Spleen (tissue), 7 donors: ENCODE results near the gene SNX9.

ENCODE experiments used
- POLR2A ChIP-seq, 3 donors: fragments of 450-650 bp; IDR thresholded peaks; one replicate each; pipeline ENCODE4 v1.5.1; 2017; ENCODE audit warnings: antibody characterized with exemption in 3 of 3, mild to moderate bottlenecking in 1 of 3
- TF ChIP-seq, protein P1 (sequence below), 11 experiments: fragments of 200-600 bp in 7 of 11; fragments of 450-650 bp in 4 of 11; sonication (generic) in 4 of 11; IDR thresholded peaks in 8 of 11; conservative IDR thresholded peaks in 3 of 11; 1 replicate in 7 of 11; 2 replicates in 4 of 11; pipeline versions ENCODE4 v1.4.0 to v1.8.0; 2016 to 2021; ENCODE audit warnings: antibody characterized with exemption in 11 of 11, inconsistent platforms in 4 of 11, mild to moderate bottlenecking in 1 of 11
- donor health status: DM: no; HTN: no; CAD: no; lungs with moderate emphysema.
- donor health status: DM: no; HTN: no; CAD: no.
- donor health status: DM: no; HTN: no; CAD: no.

GRCh38 chr6:157822245-157823000 lies 623 bp upstream of the SNX9 start:
- TF ChIP-seq, protein P1, sequence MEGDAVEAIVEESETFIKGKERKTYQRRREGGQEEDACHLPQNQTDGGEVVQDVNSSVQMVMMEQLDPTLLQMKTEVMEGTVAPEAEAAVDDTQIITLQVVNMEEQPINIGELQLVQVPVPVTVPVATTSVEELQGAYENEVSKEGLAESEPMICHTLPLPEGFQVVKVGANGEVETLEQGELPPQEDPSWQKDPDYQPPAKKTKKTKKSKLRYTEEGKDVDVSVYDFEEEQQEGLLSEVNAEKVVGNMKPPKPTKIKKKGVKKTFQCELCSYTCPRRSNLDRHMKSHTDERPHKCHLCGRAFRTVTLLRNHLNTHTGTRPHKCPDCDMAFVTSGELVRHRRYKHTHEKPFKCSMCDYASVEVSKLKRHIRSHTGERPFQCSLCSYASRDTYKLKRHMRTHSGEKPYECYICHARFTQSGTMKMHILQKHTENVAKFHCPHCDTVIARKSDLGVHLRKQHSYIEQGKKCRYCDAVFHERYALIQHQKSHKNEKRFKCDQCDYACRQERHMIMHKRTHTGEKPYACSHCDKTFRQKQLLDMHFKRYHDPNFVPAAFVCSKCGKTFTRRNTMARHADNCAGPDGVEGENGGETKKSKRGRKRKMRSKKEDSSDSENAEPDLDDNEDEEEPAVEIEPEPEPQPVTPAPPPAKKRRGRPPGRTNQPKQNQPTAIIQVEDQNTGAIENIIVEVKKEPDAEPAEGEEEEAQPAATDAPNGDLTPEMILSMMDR (IDR thresholded peaks at IDR 0.05 in 8 of 11, conservative IDR thresholded peaks at IDR 0.05 in 3 of 11): no peak
- TF ChIP-seq POLR2A (IDR thresholded peaks at IDR 0.05): no peak
